ENCODE data around the gene HOXC10.

DNA sequence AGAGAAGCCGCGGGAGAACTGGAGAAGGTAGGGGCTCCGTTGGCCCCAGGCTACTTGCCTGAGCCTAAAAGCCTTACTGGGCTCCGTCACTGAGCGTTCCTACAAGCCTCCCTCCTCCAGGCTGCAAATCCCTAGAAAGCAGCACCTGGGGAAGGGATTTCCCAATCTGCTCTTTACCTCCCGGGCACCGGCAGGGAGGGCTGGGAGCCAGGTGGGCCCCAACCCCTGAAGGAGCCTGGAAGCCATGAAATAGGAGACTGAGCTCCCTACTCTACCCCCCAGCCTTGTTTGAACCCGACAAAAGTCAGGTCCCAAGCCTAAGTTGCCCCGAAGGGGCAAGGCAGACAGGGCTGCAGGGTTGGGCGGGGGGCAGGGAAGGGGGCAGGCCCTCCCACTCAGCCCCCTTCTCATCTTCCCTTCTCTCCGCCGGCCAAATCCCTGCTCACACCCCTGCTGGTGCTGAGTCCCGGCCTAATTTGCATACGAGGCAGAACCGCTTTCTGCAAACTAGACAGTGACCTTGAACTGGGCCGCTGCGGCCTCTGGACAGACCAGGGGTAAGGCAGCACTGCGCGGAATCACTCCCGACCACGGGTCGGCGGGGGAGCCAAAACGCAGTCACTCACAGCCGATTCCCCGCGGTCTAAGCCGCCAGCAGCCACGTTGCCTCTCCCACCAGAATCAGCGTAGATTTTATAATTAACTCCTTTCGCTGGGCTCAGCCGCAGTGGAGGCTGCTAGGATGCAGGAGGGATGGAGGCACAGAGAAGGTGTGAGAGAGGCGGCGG, 34.0 kb upstream of the HOXC10 start:
- no peak for TF ChIP-seq CTCF (IDR thresholded peaks at IDR 0.05)
- TF ChIP-seq EP300 (IDR thresholded peaks at IDR 0.05), result no peak
- no peak for TF ChIP-seq POLR2A (IDR thresholded peaks at IDR 0.05)

Measured in ovary (tissue), 3 donors.